Hepatocyte (in vitro differentiated cells): ENCODE measurements around the gene TCF12. TPM values are rescaled to one million over a fixed set of nuclear protein-coding genes. Genes with fewer than 3 reads are reported as not detected.

Experiments used
- DNase-seq: peaks from one replicate; pipeline ENCODE4 v3.0.0-alpha.2; 2016; ENCODE audit warnings: low spot score
- H2AFZ ChIP-seq: fragments of 200-600 bp; sonication (generic); 2 replicates; pipeline ENCODE4 v1.6.0; 2016; ENCODE audit warnings: antibody characterized with exemption, mild to moderate bottlenecking
- H3K27ac ChIP-seq: fragments of 200-600 bp; sonication (generic); 2 replicates; pipeline ENCODE4 v1.5.1; 2016; ENCODE audit warnings: mild to moderate bottlenecking
- H3K27me3 ChIP-seq: fragments of 200-600 bp; sonication (generic); 2 replicates; pipeline ENCODE4 v1.6.1; 2016
- H3K36me3 ChIP-seq: fragments of 200-600 bp; sonication (generic); replicated peaks from 2 replicates; pipeline ENCODE4 v1.5.1; 2016; ENCODE audit warnings: low read depth; ENCODE audit not compliant: insufficient read depth
- H3K4me1 ChIP-seq: fragments of 200-600 bp; sonication (generic); 2 replicates; pipeline ENCODE4 v1.5.1; 2016; ENCODE audit warnings: mild to moderate bottlenecking, moderate library complexity; ENCODE audit not compliant: insufficient read depth
- H3K4me2 ChIP-seq: fragments of 200-600 bp; sonication (generic); 2 replicates; pipeline ENCODE4 v1.6.0; 2016
- H3K4me3 ChIP-seq: fragments of 200-600 bp; sonication (generic); 2 replicates; pipeline ENCODE4 v1.5.1; 2016; ENCODE audit warnings: mild to moderate bottlenecking
- H3K79me2 ChIP-seq: fragments of 200-600 bp; sonication (generic); 2 replicates; pipeline ENCODE4 v1.6.0; 2017; ENCODE audit warnings: mild to moderate bottlenecking
- H3K9me2 ChIP-seq: fragments of 200-600 bp; sonication (generic); replicated peaks from 2 replicates; pipeline ENCODE4 v1.6.0; 2017; ENCODE audit warnings: mild to moderate bottlenecking; ENCODE audit not compliant: insufficient read depth
- H3K9me3 ChIP-seq: fragments of 200-600 bp; sonication (generic); 2 replicates; pipeline ENCODE4 v1.5.1; 2016; ENCODE audit warnings: low read depth, mild to moderate bottlenecking
- H4K20me1 ChIP-seq: fragments of 200-600 bp; sonication (generic); 2 replicates; pipeline ENCODE4 v1.6.0; 2016; ENCODE audit warnings: mild to moderate bottlenecking; ENCODE audit not compliant: insufficient read depth, poor library complexity, severe bottlenecking
- EZH2 ChIP-seq: fragments of 200-600 bp; sonication (generic); IDR thresholded peaks from 2 replicates; pipeline ENCODE4 v1.6.1; 2016; ENCODE audit warnings: antibody characterized with exemption, mild to moderate bottlenecking, borderline replicate concordance
- EZH2phosphoT487 ChIP-seq: fragments of 200-600 bp; sonication (generic); IDR thresholded peaks from one replicate; pipeline ENCODE4 v1.6.1; 2018; ENCODE audit warnings: antibody characterized with exemption, mild to moderate bottlenecking, low read depth, moderate library complexity; ENCODE audit not compliant: unreplicated experiment, severe bottlenecking
- whole genome bisulfite sequencing: methylation state at CpG from one replicate; pipeline ENCODE4 v1.1.6; 2016; ENCODE audit warnings: low lambda C conversion rate; ENCODE audit errors: missing lambda C conversion rate; 5-methylcytosine and 5-hydroxymethylcytosine counted together
- polyA plus RNA-seq: library from polyadenylated mRNA; unstranded; fragments of >200 nt; fragmentation: Nextera tagmentation; extraction: Ambion mirVana; gene quantifications from 2 replicates; pipeline ENCODE4 v1.2.1, GENCODE V29; 2016
- total RNA-seq: library from RNA; depleted of rRNA; stranded (reverse); fragments of >200 nt; gene quantifications from 2 replicates; pipeline ENCODE4 v1.2.3, GENCODE V29; 2014
- TF ChIP-seq, protein P1 (sequence below): fragments of 200-600 bp; sonication (generic); IDR thresholded peaks from 2 replicates; pipeline ENCODE4 v1.5.1; 2016; ENCODE audit warnings: antibody characterized with exemption, mild to moderate bottlenecking; ENCODE audit not compliant: poor library complexity

TCF12 gene
- total and polyA plus RNA-seq, 2 experiments from 2014 or later = 42.0 to 93.2 TPM

DNA sequence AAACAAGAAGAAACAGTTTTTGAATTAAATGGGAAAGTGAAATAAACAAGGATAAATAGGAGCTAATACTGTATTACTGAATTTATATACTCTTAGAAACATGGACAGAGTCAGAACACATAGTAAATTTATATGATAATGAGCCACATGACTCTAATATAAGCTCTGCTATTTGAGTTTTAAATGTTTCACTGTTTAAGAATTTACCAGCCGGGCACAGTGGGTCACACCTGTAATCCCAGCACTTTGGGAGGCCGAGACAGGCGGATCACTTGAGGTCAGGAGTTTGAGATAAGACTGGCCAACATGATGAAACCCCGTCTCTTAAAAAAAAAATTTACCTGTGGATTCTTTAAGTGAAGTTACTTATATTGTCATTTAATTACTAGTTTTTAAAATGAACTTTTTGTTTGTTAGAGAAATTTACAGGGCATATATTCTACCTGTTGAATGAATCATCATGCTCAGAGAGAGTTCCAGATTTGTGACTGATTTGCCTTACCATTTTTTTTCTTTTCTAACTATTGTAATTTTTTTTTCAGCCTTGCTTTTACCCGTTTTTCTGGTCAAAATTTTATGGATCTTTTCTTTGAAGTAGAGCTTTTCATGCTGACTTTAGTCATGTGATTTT, 125.7 kb downstream of the TCF12 start:
- 34% methylated on average over 5 of the region's 5 CpGs for WGBS
- peaks cover 34% of the 10 kb centered on the region for H4K20me1 ChIP-seq

DNA sequence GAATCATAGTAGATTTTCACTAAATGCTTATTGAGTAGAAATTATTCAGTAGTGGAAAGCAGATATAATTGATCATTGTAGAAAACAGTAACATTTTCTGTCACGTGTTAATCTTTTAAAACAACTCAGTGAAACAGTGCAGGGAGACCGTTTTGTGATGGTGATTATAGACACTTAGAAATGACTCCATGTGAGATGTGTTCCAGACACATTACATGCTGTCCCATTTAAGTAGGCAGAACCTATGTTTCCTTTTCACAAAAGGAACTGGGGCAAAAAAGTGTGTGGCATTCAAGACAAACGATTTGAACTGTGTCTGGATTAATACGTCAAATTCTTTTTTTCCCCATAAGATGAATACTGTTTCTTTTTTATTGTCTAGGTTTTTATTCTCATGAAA, 126.5 kb downstream of the TCF12 start:
- Histone ChIP-seq H3K9me2 (no peaks in the 10 kb centered on the region), H3K36me3 (no peaks in the 10 kb centered on the region), H4K20me1 (peaks cover 39% of the 10 kb centered on the region), H2AFZ (no peak overlapping the region), H3K27ac (no peak overlapping the region), H3K9me3 (no peaks in the 10 kb centered on the region), H3K4me3 (no peak overlapping the region), H3K4me1 (peaks cover 4% of the 10 kb centered on the region), H3K79me2 (peaks cover 94% of the 10 kb centered on the region), H3K4me2 (no peak overlapping the region), H3K27me3 (no peaks in the 10 kb centered on the region)
- DNase-seq = no peak
- 69% methylated on average over 4 of the region's 4 CpGs for WGBS
- no peak for TF ChIP-seq EZH2
- TF ChIP-seq, protein P1, sequence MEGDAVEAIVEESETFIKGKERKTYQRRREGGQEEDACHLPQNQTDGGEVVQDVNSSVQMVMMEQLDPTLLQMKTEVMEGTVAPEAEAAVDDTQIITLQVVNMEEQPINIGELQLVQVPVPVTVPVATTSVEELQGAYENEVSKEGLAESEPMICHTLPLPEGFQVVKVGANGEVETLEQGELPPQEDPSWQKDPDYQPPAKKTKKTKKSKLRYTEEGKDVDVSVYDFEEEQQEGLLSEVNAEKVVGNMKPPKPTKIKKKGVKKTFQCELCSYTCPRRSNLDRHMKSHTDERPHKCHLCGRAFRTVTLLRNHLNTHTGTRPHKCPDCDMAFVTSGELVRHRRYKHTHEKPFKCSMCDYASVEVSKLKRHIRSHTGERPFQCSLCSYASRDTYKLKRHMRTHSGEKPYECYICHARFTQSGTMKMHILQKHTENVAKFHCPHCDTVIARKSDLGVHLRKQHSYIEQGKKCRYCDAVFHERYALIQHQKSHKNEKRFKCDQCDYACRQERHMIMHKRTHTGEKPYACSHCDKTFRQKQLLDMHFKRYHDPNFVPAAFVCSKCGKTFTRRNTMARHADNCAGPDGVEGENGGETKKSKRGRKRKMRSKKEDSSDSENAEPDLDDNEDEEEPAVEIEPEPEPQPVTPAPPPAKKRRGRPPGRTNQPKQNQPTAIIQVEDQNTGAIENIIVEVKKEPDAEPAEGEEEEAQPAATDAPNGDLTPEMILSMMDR = no peak

More for the DNA sequence above, 125.7 kb downstream of the TCF12 start:
- Histone ChIP-seq H3K4me2 (no peak overlapping the region), H2AFZ (no peak overlapping the region), H3K4me1 (peaks cover 4% of the 10 kb centered on the region), H3K36me3 (no peaks in the 10 kb centered on the region), H3K27ac (no peak overlapping the region), H3K9me2 (no peaks in the 10 kb centered on the region), H3K79me2 (peaks cover 93% of the 10 kb centered on the region), H3K27me3 (no peaks in the 10 kb centered on the region), H3K4me3 (no peak overlapping the region), H3K9me3 (no peaks in the 10 kb centered on the region)
- TF ChIP-seq, protein P1 = no peak
- no peak for TF ChIP-seq EZH2
- DNase-seq = no peak

DNA sequence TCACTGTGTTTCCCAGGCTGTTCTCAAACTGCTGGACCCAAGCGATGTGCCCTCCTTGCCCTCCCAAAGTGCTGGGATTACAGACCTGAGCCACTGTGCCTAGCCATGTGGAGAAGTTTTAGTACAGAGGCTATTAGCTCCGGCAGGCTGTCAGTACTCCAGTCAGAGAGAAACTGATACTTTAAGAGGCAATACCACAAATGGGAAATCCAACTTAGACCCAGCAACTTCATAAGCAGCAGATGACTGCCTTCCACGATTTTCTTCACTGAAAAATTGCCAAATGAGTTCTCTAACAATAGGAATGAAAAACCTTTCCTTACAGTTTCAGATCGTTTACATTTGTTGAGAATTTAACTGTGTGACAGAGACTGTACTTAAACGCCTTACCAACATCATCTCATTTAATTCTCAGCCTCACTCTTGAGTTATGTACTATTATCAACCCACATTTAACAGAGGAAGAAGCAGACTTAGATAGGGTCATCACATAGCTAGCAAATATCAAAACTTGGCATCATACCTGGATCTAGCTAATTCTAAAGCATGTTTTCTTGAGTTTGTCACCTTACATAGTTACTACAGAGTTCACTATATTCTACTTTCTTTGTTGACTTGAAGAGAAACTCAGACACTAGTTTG, 127.4 kb downstream of the TCF12 start:
- TF ChIP-seq EZH2phosphoT487 (no peak), EZH2 (no peak)
- TF ChIP-seq, protein P1 = no peak
- Histone ChIP-seq H3K36me3 (no peaks in the 10 kb centered on the region), H3K27me3 (no peaks in the 10 kb centered on the region), H3K27ac (no peak overlapping the region), H3K4me1 (peaks cover 3% of the 10 kb centered on the region), H3K79me2 (peaks cover 94% of the 10 kb centered on the region), H3K4me3 (no peak overlapping the region), H2AFZ (no peak overlapping the region), H3K9me3 (no peaks in the 10 kb centered on the region), H4K20me1 (peaks cover 39% of the 10 kb centered on the region), H3K9me2 (no peaks in the 10 kb centered on the region), H3K4me2 (no peak overlapping the region)
- 91% methylated on average over 5 of the region's 5 CpGs for WGBS
- DNase-seq = no peak
